Psoas muscle (tissue), 8 donors: ENCODE results near the gene OSBPL5. TPM values are rescaled to one million over a fixed set of nuclear protein-coding genes. Genes with fewer than 3 reads are reported as not detected.

ENCODE experiments used
- ATAC-seq, 4 donors: fragments of 200-7000 bp; cut with Tn5 transposase; one replicate each; pipeline ENCODE4 v1.9.1; 2020; ENCODE audit warnings: moderate library complexity in 3 of 4, mild to moderate bottlenecking in 2 of 4
- DNase-seq, 2 donors: peaks; one replicate each; pipeline ENCODE4 v3.0.0-alpha.2; 2020
- H3K27ac ChIP-seq: fragments of 200-600 bp; one replicate; pipeline ENCODE4 v1.8.0; 2022
- H3K27me3 ChIP-seq, 3 donors: fragments of 200-600 bp in 1 of 3; one replicate each; pipeline versions ENCODE4 v1.6.1 to v1.8.0; 2013 to 2022; ENCODE audit warnings: low read length in 2 of 3, mild to moderate bottlenecking in 2 of 3, moderate library complexity in 1 of 3; ENCODE audit not compliant: insufficient read depth in 3 of 3
- H3K36me3 ChIP-seq, 2 donors: fragments of 200-600 bp in 1 of 2; one replicate each; pipeline versions ENCODE4 v1.6.1 to v1.8.0; 2013 to 2022; ENCODE audit warnings: low read depth in 1 of 2, mild to moderate bottlenecking in 1 of 2, moderate library complexity in 1 of 2; ENCODE audit not compliant: insufficient read depth in 1 of 2
- H3K4me1 ChIP-seq: fragments of 200-600 bp; one replicate; pipeline ENCODE4 v1.8.0; 2022
- H3K4me3 ChIP-seq: fragments of 200-600 bp; one replicate; pipeline ENCODE4 v1.8.0; 2022; ENCODE audit warnings: mild to moderate bottlenecking
- H3K9me3 ChIP-seq: fragments of 200-600 bp; one replicate; pipeline ENCODE4 v1.8.0; 2022
- WGBS, 3 donors: extraction: QIAGEN DNeasy Blood & Tissue Kit; methylation state at CpG; one replicate each; pipeline versions ENCODE4 v1.1.6 to v1.1.7; 2013; 5-methylcytosine and 5-hydroxymethylcytosine counted together
- intact Hi-C, 2 donors: fragments of 100-400 bp; cut with DNase I; formaldehyde crosslinking; loops; one replicate each; pipeline versions ENCODE4 v1.11.0 to v1.14.2; 2022
- polyA plus RNA-seq, 3 donors: library from polyadenylated mRNA; stranded (reverse); fragments of 200-250 nt; gene quantifications; one replicate each; pipeline ENCODE4 v1.2.3, GENCODE V29; 2013
- total RNA-seq, 4 donors: library from RNA; stranded (reverse); fragmentation: NEBNext Ultra II Directional in 2 of 4; extraction: Animal tissue kit (Norgen Biotek cat#: 25700) in 2 of 4; gene quantifications; one replicate each; pipeline versions ENCODE4 v1.2.1 to v1.2.4, GENCODE V29; 2021 to 2023
- TF ChIP-seq, protein P1 (sequence below): fragments of 200-600 bp; IDR thresholded peaks from one replicate; pipeline ENCODE4 v1.8.0; 2022; ENCODE audit warnings: antibody characterized with exemption
- donor health status: healthy with polysubstance abuse.
- donor health status: DM: no; HTN: no; CAD: no; lungs with moderate emphysema.
- donor health status: Bipolar disorder and iron deficiency.
- donor health status: healthy.
- donor health status: DM: yes; HTN: yes; CAD: no.
- donor health status: DM: no; HTN: no; CAD: no.
- donor health status: DM: no; HTN: no; CAD: no.
- donor health status: DM: yes; HTN: yes; CAD: no.

Gene OSBPL5
- total and polyA plus RNA-seq, 7 donors, result 3.4 to 12.4 (median 6.9) TPM

DNA sequence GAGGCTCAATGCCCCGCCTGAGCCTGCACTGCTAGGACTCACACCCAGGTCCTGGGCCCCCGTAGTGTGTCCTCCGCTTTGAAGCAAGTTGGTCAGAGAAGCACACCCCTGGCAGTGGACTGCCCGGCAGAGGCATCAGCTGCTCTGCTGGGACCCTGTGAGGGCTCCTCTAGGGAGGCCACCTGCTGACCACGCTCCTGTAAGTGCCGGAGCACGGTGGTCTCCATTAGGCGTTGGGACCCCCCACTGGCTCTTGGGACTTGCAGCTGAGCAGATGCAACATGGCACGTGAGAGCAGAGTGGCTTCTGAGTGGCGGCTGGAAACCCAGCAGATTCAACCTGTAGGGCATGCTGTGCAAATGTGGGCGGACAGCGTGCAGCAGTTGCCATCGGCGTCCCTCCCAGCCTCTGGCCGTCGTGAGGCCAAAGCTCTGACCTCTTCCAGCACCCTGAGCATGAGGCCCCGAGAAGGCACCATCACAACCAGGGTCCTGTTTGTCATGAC, 36.6 kb upstream of the OSBPL5 start:
- WGBS, 3 donors, result 63 to 72% (median 68%) methylated on average over 17 of the region's 17 CpGs
- ATAC-seq (no peak), DNase-seq (no peak)
- no peak overlapping the region for H3K27ac ChIP-seq
- H3K36me3 ChIP-seq, result no peaks in the 10 kb centered on the region
- TF ChIP-seq, protein P1, sequence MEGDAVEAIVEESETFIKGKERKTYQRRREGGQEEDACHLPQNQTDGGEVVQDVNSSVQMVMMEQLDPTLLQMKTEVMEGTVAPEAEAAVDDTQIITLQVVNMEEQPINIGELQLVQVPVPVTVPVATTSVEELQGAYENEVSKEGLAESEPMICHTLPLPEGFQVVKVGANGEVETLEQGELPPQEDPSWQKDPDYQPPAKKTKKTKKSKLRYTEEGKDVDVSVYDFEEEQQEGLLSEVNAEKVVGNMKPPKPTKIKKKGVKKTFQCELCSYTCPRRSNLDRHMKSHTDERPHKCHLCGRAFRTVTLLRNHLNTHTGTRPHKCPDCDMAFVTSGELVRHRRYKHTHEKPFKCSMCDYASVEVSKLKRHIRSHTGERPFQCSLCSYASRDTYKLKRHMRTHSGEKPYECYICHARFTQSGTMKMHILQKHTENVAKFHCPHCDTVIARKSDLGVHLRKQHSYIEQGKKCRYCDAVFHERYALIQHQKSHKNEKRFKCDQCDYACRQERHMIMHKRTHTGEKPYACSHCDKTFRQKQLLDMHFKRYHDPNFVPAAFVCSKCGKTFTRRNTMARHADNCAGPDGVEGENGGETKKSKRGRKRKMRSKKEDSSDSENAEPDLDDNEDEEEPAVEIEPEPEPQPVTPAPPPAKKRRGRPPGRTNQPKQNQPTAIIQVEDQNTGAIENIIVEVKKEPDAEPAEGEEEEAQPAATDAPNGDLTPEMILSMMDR, result no peak
- peaks cover 0 to 38% (median 21%) of the 10 kb centered on the region in 3 donors for H3K27me3 ChIP-seq
- H3K9me3 ChIP-seq, result no peaks in the 10 kb centered on the region
- no peaks in the 10 kb centered on the region for H3K4me1 ChIP-seq
- intact Hi-C loops, result no loop called here
- H3K4me3 ChIP-seq, result no peak overlapping the region

DNA sequence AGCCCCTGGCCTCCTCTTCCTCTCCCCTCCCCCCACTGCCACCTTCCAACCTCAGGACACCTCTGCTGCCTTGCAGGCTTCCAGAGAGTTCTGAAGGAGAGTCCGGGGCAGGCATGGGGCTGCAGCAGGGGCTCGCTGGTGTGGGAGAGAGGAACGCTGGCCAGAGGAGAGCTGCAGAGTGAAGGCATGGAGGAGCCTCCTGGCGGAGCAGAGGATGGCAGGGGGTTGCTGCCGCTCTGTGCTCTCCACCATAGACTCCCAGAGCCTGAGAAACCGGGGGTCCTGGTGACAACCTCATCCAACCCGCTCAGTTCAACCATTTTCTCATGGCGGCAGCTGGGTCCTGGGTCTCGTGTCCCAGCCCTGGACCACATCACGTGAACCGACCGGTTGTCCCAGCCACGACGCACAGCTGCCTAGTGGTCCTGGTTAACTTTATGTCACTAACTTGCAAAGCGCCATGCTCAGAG, 36.0 kb upstream of the OSBPL5 start:
- Histone ChIP-seq H3K4me3 (no peak overlapping the region), H3K36me3 (no peaks in the 10 kb centered on the region), H3K27me3 (peaks cover 0 to 38% (median 21%) of the 10 kb centered on the region in 3 donors), H3K4me1 (no peaks in the 10 kb centered on the region), H3K9me3 (no peaks in the 10 kb centered on the region), H3K27ac (no peak overlapping the region)
- peak in 1 of 2 donors; percentile 36 for DNase-seq
- TF ChIP-seq, protein P1, result no peak
- intact Hi-C loops, result no loop called here
- ATAC-seq, result no peak
- WGBS, 3 donors, result 75 to 76% (median 75%) methylated on average over 14 to 15 of the region's 15 CpGs

DNA sequence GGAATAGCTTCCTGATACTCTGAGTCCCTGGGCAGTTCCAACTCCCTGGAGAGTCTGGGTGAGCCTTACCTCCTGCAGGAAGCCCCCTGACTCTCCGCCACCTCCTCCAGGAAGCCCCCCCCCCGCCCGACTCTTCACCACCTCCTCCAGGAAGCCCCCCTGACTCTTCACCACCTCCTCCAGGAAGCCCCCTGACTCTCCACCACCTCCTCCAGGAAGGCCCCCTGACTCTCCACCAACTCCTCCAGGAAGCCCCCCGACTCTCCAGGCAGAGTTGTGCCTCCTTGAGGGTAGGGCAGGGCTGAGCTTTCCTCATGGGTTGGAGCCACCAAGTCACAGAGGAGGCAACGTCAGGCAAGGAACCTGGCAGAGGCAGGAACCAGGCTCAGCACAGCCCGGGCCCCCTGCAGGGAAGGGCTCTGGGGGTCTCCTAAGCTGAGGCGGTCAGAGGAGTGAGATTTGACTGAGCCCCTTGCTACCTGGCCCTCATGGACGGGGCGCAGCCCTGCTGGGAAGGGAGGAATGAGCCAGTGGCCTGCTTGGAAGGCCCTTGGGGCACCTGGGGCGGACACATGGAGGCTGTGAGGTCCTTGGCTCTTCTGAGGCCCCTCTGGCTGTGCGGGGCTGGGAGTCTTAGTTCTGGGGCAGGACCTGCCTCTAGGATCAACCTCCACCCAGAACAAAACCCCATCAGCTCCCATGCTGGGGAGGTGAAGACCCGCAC, 35.4 kb upstream of the OSBPL5 start:
- no peaks in the 10 kb centered on the region for H3K4me1 ChIP-seq
- 70 to 79% (median 72%) methylated on average over 8 to 12 of the region's 12 CpGs for WGBS, 3 donors
- intact Hi-C loops, result no loop called here
- DNase-seq, result peak in 1 of 2 donors; percentile 23
- no peak overlapping the region for H3K4me3 ChIP-seq
- no peak overlapping the region for H3K27ac ChIP-seq
- no peak for ATAC-seq
- H3K36me3 ChIP-seq, result no peaks in the 10 kb centered on the region
- H3K9me3 ChIP-seq, result no peaks in the 10 kb centered on the region
- H3K27me3 ChIP-seq, result peaks cover 0 to 38% (median 21%) of the 10 kb centered on the region in 3 donors
- TF ChIP-seq, protein P1, result no peak

DNA sequence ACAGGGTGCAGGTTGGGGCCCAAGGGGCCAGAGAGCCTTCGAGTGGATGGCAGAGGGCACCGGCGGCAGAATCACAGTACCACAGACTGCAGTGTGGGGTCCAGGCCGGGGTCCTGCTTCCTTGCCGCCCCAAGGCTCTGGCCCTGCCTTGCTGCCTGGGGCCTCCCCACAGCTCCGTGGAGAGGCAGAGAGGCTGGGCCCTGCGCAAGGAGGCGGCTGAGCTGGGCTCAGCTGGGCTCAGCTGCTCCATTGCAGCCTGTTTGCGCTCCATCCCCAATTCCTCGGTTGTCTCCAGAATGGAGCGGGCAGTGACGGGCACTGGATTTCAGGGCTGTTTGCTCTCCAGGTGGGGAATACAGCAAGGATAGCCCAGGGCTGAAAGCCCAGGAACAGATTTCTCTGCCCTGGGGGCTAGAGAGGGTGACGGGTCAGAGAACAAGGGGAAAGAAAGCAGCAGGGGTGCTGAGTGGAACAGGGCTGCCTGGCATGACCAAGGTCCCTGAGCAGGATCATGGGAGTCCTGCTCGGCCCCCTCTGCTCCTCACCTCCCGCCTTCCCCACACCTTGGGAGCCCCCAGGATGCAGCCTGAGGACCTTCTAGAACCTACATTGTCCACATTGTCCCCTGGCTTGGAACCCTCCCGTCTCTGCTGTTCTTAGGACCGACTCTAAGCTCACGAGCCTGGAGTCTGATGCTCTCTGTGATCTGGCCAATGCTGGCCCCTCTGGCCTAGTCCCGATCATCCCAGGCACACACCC, 34.6 kb upstream of the OSBPL5 start:
- DNase-seq, result peak in 1 of 2 donors; percentile 26
- intact Hi-C loops, result no loop called here
- Histone ChIP-seq H3K4me3 (no peak overlapping the region), H3K9me3 (no peaks in the 10 kb centered on the region), H3K36me3 (no peaks in the 10 kb centered on the region), H3K27me3 (peaks cover 0 to 38% (median 17%) of the 10 kb centered on the region in 3 donors), H3K4me1 (no peaks in the 10 kb centered on the region), H3K27ac (no peak overlapping the region)
- TF ChIP-seq, protein P1, result no peak
- 58 to 70% (median 60%) methylated on average over 16 to 19 of the region's 19 CpGs for WGBS, 3 donors
- ATAC-seq, result no peak
